Chondrocyte (in vitro differentiated cells): Measurements from ENCODE around the gene RAP1GAP2. TPM values are rescaled to one million over a fixed set of nuclear protein-coding genes. Genes with fewer than 3 reads are reported as not detected.
"Not testable (repeated sequence)": the region's sequence is repeated elsewhere in the genome, so short reads cannot be mapped to it uniquely, and the experiment has no call there.

ENCODE experiments used
- DNase-seq: peaks from one replicate; pipeline ENCODE4 v3.0.0; 2021; ENCODE audit warnings: mixed read lengths, low spot score
- H3K27ac Mint-ChIP-seq: one replicate; pipeline ENCODE4 v1.8.0; 2021; ENCODE audit warnings: mild to moderate bottlenecking, moderate library complexity, mixed read lengths; ENCODE audit not compliant: unreplicated experiment
- H3K27me3 Mint-ChIP-seq: 2 replicates; pipeline ENCODE4 v1.8.0; 2021; ENCODE audit warnings: low read depth, mixed read lengths
- H3K36me3 Mint-ChIP-seq: 2 replicates; pipeline ENCODE4 v1.8.0; 2021; ENCODE audit warnings: low read depth, mixed read lengths
- H3K4me1 Mint-ChIP-seq: 2 replicates; pipeline ENCODE4 v1.8.0; 2021; ENCODE audit warnings: low read depth, mild to moderate bottlenecking, mixed read lengths
- H3K4me3 Mint-ChIP-seq: one replicate; pipeline ENCODE4 v1.8.0; 2021; ENCODE audit warnings: mild to moderate bottlenecking, moderate library complexity, mixed read lengths; ENCODE audit not compliant: unreplicated experiment
- H3K9me3 Mint-ChIP-seq: 2 replicates; pipeline ENCODE4 v1.8.0; 2021; ENCODE audit warnings: low read depth, mixed read lengths
- CTCF ChIP-seq: fragments of 200-600 bp; sonication (generic); IDR thresholded peaks from 2 replicates; pipeline ENCODE4 v1.5.0; 2021; ENCODE audit warnings: antibody characterized with exemption, mild to moderate bottlenecking, moderate library complexity
- total RNA-seq: library from RNA; stranded (reverse); gene quantifications from 3 replicates; pipeline ENCODE4 v1.2.1, GENCODE V29; 2021

RAP1GAP2 gene
- total RNA-seq, 1 donor from 2014 or later = 3.4 TPM

GRCh38 chr17:2885733-2886132 is 89.5 kb downstream of the RAP1GAP2 start:
- Mint-ChIP-seq H3K4me1 (peaks cover 15% of the 10 kb centered on the region), H3K4me3 (no peak overlapping the region), H3K36me3 (no peaks in the 10 kb centered on the region), H3K9me3 (no peaks in the 10 kb centered on the region), H3K27ac (no peak overlapping the region), H3K27me3 (peaks cover 3% of the 10 kb centered on the region)
- no peak for TF ChIP-seq CTCF
- DNase-seq = no peak

- peaks cover 21% of the 10 kb centered on the region for H3K4me1 Mint-ChIP-seq
- no peak for TF ChIP-seq CTCF
- H3K4me3 Mint-ChIP-seq = no peak overlapping the region
- no peak for DNase-seq
- no peaks in the 10 kb centered on the region for H3K9me3 Mint-ChIP-seq
- H3K27ac Mint-ChIP-seq = no peak overlapping the region
- H3K27me3 Mint-ChIP-seq = no peaks in the 10 kb centered on the region
- H3K36me3 Mint-ChIP-seq = no peaks in the 10 kb centered on the region
Measured at GRCh38 chr17:2888326-2888725, 92.1 kb downstream of the RAP1GAP2 start.

DNA sequence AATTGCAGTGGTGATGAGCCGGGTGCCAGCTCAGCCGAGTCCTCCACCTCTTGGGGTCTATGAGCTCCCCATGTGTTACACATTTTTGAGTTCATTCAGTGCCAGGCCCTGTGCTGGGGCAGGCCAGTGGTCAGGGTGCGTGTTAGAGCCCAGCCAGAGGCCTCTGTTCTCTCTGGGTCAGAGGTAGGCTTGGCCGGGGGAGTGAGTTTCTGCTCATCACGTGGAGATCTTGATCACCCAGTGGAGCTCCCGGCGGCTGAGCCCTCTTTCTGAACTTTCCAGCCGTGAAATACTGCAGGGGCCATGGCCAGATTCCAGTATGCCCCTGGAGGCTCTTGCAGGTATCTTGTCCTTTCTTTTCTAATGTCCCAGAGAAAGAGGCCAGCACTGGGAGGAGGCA is 93.0 kb downstream of the RAP1GAP2 start:
- DNase-seq = no peak
- TF ChIP-seq CTCF = no peak
- peaks cover 12% of the 10 kb centered on the region for H3K4me1 Mint-ChIP-seq
- no peaks in the 10 kb centered on the region for H3K9me3 Mint-ChIP-seq
- H3K36me3 Mint-ChIP-seq = no peaks in the 10 kb centered on the region
- no peaks in the 10 kb centered on the region for H3K27me3 Mint-ChIP-seq
- no peak overlapping the region for H3K27ac Mint-ChIP-seq
- H3K4me3 Mint-ChIP-seq = no peak overlapping the region

DNA sequence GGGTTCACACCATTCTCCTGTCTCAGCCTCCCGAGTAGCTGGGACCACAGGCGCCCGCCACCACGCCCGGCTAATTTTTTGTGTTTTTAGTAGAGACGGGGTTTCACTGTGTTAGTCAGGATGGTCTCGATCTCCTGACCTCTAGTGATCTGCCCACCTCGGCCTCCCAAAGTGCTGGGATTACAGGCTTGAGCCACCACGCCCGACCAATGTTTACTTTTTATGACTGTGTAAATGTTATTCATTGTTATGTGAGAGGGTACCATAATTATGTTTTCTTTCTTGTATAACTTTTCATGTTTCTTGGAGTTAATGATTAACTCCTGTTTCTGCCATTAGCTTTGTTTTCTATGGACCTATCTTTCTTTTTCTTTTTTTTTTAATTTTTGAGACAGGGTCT is 94.5 kb downstream of the RAP1GAP2 start:
- not testable (repeated sequence) for H3K9me3 Mint-ChIP-seq, H3K27ac Mint-ChIP-seq, H3K36me3 Mint-ChIP-seq, H3K4me3 Mint-ChIP-seq, H3K27me3 Mint-ChIP-seq, DNase-seq, H3K4me1 Mint-ChIP-seq

DNA sequence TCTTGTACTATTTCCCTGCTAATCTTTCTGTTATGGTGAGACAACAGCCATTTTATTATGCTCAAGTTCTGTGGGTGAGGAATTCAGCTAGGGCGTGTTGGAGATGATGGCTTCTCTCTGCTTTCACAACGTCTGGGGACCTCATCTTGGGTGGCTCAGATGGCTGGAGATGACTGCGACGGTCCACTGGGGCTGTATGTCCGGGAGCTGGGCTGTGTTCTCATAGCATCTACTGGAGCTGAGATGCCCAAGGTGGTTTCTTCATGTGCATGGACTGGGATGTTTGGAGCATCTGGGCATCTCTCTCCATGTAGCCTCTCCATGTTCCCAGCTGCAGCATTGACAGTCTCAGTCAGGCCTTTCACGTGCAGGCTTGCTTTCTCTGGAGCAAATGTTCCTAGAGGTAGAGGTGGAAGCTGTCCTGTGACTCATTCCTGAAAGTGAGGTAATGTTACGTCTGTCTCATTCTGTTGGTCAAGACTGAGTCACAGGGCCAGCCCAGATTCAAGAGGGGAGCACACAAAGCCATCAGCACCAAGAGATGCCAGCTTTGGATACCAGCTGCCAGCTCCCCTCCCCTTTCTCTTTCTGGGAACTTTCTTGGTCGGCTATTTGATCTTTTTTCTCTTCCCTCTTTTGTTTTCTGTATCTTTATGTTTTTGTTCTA is 96.2 kb downstream of the RAP1GAP2 start:
- H3K4me1 Mint-ChIP-seq = peaks cover 10% of the 10 kb centered on the region
- H3K9me3 Mint-ChIP-seq = no peaks in the 10 kb centered on the region
- H3K36me3 Mint-ChIP-seq = peaks cover 2% of the 10 kb centered on the region
- H3K27me3 Mint-ChIP-seq = no peaks in the 10 kb centered on the region
- H3K4me3 Mint-ChIP-seq = no peak overlapping the region
- peak overlapping the region; percentile 52 for H3K27ac Mint-ChIP-seq
- DNase-seq = no peak
- TF ChIP-seq CTCF = no peak

- DNase-seq = no peak
- no peak overlapping the region for H3K27ac Mint-ChIP-seq
- peaks cover 10% of the 10 kb centered on the region for H3K4me1 Mint-ChIP-seq
- peaks cover 2% of the 10 kb centered on the region for H3K36me3 Mint-ChIP-seq
- no peaks in the 10 kb centered on the region for H3K9me3 Mint-ChIP-seq
- H3K4me3 Mint-ChIP-seq = no peak overlapping the region
- no peak for TF ChIP-seq CTCF
- no peaks in the 10 kb centered on the region for H3K27me3 Mint-ChIP-seq
Measured at GRCh38 chr17:2893422-2893914, 97.2 kb downstream of the RAP1GAP2 start.
